Naive thymus-derived CD8-positive, alpha-beta T cell (primary cell): ENCODE measurements around the gene MYH1. TPM values are rescaled to one million over a fixed set of nuclear protein-coding genes. Genes with fewer than 3 reads are reported as not detected.

Experiments used
- ATAC-seq, 2 donors: fragments of 150-1000 bp; cut with Tn5 transposase in 1 of 2; sonication (Bioruptor Pico), chemical (Tn5 transposase) in 1 of 2; 1 replicate in 1 of 2; 2 replicates in 1 of 2; pipeline ENCODE4 v1.10.0; 2021; ENCODE audit warnings: mild to moderate bottlenecking in 2 of 2, moderate library complexity in 2 of 2
- POLR2A ChIA-PET: fragments of 350-600 bp; sonication (Branson Sonifier 250); formaldehyde crosslinking; loops from one replicate; lab custom pipeline; 2021; ENCODE audit warnings: antibody characterized with exemption; lab: Charles Lee
- DNase-seq, 10 donors: peaks; one replicate each; pipeline versions ENCODE4 v3.0.0 to v3.0.0-alpha.2; 2020 to 2022
- H3K27ac Mint-ChIP-seq, 10 donors: one replicate each; pipeline ENCODE4 v1.8.0; 2020 to 2022; ENCODE audit warnings: mild to moderate bottlenecking in 10 of 10, mixed read lengths in 10 of 10, moderate library complexity in 4 of 10, inconsistent platforms in 1 of 10
- H3K27me3 Mint-ChIP-seq, 5 donors: one replicate each; pipeline ENCODE4 v1.8.0; 2021 to 2022; ENCODE audit warnings: mixed read lengths in 5 of 5
- H3K36me3 Mint-ChIP-seq, 3 donors: one replicate each; pipeline ENCODE4 v1.8.0; 2020 to 2022; ENCODE audit warnings: mixed read lengths in 3 of 3, mild to moderate bottlenecking in 2 of 3, inconsistent platforms in 1 of 3
- H3K4me1 Mint-ChIP-seq, 4 donors: one replicate each; pipeline ENCODE4 v1.8.0; 2021 to 2022; ENCODE audit warnings: mixed read lengths in 4 of 4
- H3K4me3 Mint-ChIP-seq, 10 donors: one replicate each; pipeline ENCODE4 v1.8.0; 2020 to 2022; ENCODE audit warnings: mild to moderate bottlenecking in 10 of 10, mixed read lengths in 10 of 10, moderate library complexity in 6 of 10, inconsistent platforms in 1 of 10
- H3K9me3 Mint-ChIP-seq, 9 donors: one replicate each; pipeline ENCODE4 v1.8.0; 2020 to 2022; ENCODE audit warnings: mixed read lengths in 9 of 9, mild to moderate bottlenecking in 3 of 9, inconsistent platforms in 1 of 9, moderate library complexity in 1 of 9
- polyA plus RNA-seq, 3 donors: library from polyadenylated mRNA; unstranded; fragments of 300-500 nt; fragmentation: Illumina TruSeq; gene quantifications; one replicate each; pipeline ENCODE4 v1.2.3, GENCODE V29; 2021
- total RNA-seq, 8 experiments: library from RNA in 2 of 8; stranded (reverse) in 2 of 8; gene quantifications; one replicate each; pipeline ENCODE4 v1.2.3 and lab custom pipeline; 2021 to 2026

The MYH1 gene
- total and polyA plus RNA-seq, 5 experiments from 2014 or later = not detected

GRCh38 chr17:10469459-10469858 is 48.9 kb downstream of the MYH1 start, which contains the start of gene MYH4:
Gene MYH4 (minus strand): TSS chr17:10469559. CDS start chr17:10466745, 2,814 bp downstream.
- H3K4me3 Mint-ChIP-seq = no peak within 1 kb of the TSS

GRCh38 chr17:10463402-10463801 is 54.9 kb downstream of the MYH1 start:
- DNase-seq = no peak
- Mint-ChIP-seq H3K27me3 (peaks cover 8 to 22% (median 14%) of the 10 kb centered on the region in 5 donors), H3K27ac (no peak overlapping the region), H3K9me3 (peaks cover 0 to 7% (median 0%) of the 10 kb centered on the region in 9 donors), H3K4me1 (peaks cover 0 to 2% (median 0%) of the 10 kb centered on the region in 4 donors), H3K4me3 (no peak overlapping the region), H3K36me3 (peaks cover 0 to 1% (median 0%) of the 10 kb centered on the region in 3 donors)
- ATAC-seq = no peak
- POLR2A ChIA-PET = no interaction called here

More at GRCh38 chr17:10469459-10469858, 48.9 kb downstream of the MYH1 start, which contains the start of gene MYH4:
- POLR2A ChIA-PET = no interaction called here
- Mint-ChIP-seq H3K27me3 (peaks cover 0 to 11% (median 4%) of the 10 kb centered on the region in 5 donors), H3K36me3 (no peaks in the 10 kb centered on the region), H3K9me3 (peaks cover 0 to 4% (median 0%) of the 10 kb centered on the region in 9 donors), H3K4me1 (no peaks in the 10 kb centered on the region), H3K27ac (no peak within 1 kb of the TSS)
- DNase-seq (no peak), ATAC-seq (no peak)

GRCh38 chr17:10460062-10460461 is 58.3 kb downstream of the MYH1 start:
- no peak overlapping the region for H3K4me3 Mint-ChIP-seq
- H3K9me3 Mint-ChIP-seq = peaks cover 0 to 7% (median 0%) of the 10 kb centered on the region in 9 donors
- peaks cover 0 to 1% (median 0%) of the 10 kb centered on the region in 3 donors for H3K36me3 Mint-ChIP-seq
- H3K4me1 Mint-ChIP-seq = peaks cover 0 to 2% (median 0%) of the 10 kb centered on the region in 4 donors
- H3K27me3 Mint-ChIP-seq = peaks cover 4 to 22% (median 14%) of the 10 kb centered on the region in 5 donors
- no peak overlapping the region for H3K27ac Mint-ChIP-seq
- DNase-seq (no peak), ATAC-seq (no peak)
- POLR2A ChIA-PET = no interaction called here

GRCh38 chr17:10458701-10459100 is 59.6 kb downstream of the MYH1 start:
- Mint-ChIP-seq H3K27me3 (peaks cover 4 to 22% (median 11%) of the 10 kb centered on the region in 5 donors), H3K4me3 (no peak overlapping the region), H3K27ac (no peak overlapping the region), H3K4me1 (peaks cover 0 to 2% (median 0%) of the 10 kb centered on the region in 4 donors), H3K9me3 (no peaks in the 10 kb centered on the region), H3K36me3 (no peaks in the 10 kb centered on the region)
- no peak for ATAC-seq
- no peak for DNase-seq
- POLR2A ChIA-PET = no interaction called here

- H3K36me3 Mint-ChIP-seq = no peaks in the 10 kb centered on the region
- no peak overlapping the region for H3K27ac Mint-ChIP-seq
- DNase-seq (no peak), ATAC-seq (no peak)
- no peak overlapping the region for H3K4me3 Mint-ChIP-seq
- H3K9me3 Mint-ChIP-seq = no peaks in the 10 kb centered on the region
- POLR2A ChIA-PET = no interaction called here
- H3K4me1 Mint-ChIP-seq = peaks cover 0 to 2% (median 0%) of the 10 kb centered on the region in 4 donors
- H3K27me3 Mint-ChIP-seq = peaks cover 5 to 24% (median 14%) of the 10 kb centered on the region in 5 donors
Observed at GRCh38 chr17:10457952-10458351, 60.4 kb downstream of the MYH1 start.

GRCh38 chr17:10447026-10447931 is 71.1 kb downstream of the MYH1 start:
- H3K4me3 Mint-ChIP-seq = no peak overlapping the region
- POLR2A ChIA-PET = no interaction called here
- H3K27me3 Mint-ChIP-seq = peaks cover 12 to 40% (median 17%) of the 10 kb centered on the region in 5 donors
- peaks cover 0 to 8% (median 0%) of the 10 kb centered on the region in 9 donors for H3K9me3 Mint-ChIP-seq
- no peaks in the 10 kb centered on the region for H3K4me1 Mint-ChIP-seq
- ATAC-seq = no peak
- DNase-seq = no peak
- H3K36me3 Mint-ChIP-seq = no peaks in the 10 kb centered on the region
- no peak overlapping the region for H3K27ac Mint-ChIP-seq

Other genes starting within 250 kb of the MYH1 start
- not detected for gene MYH13, start 145.5 kb downstream of the MYH1 start, total RNA-seq
- gene MYH13, start 145.5 kb downstream of the MYH1 start, polyA plus RNA-seq = not detected
- gene MYH8, start 96.6 kb downstream of the MYH1 start, total RNA-seq = not detected
- not detected for gene MYH8, start 96.6 kb downstream of the MYH1 start, polyA plus RNA-seq
- gene MYH4, start 49.0 kb downstream of the MYH1 start, total RNA-seq = not detected
- not detected for gene MYH4, start 49.0 kb downstream of the MYH1 start, polyA plus RNA-seq
- not detected for gene MYH2, start 31.1 kb upstream of the MYH1 start, total RNA-seq
- not detected for gene MYH2, start 31.1 kb upstream of the MYH1 start, polyA plus RNA-seq
- 10 to 100 TPM; 15.4 to 16.0 TPM for gene MYH3, start 138.8 kb upstream of the MYH1 start, total RNA-seq
- 1 to 10 TPM in 1 of 3 donors, under 1 TPM in 2; 0.39 to 1.1 (median 0.60) TPM for gene MYH3, start 138.8 kb upstream of the MYH1 start, polyA plus RNA-seq
- 10 to 100 TPM; 31.7 to 38.7 TPM for gene SCO1, start 179.0 kb upstream of the MYH1 start, total RNA-seq
- 10 to 100 TPM; 15.7 to 17.5 (median 15.9) TPM for gene SCO1, start 179.0 kb upstream of the MYH1 start, polyA plus RNA-seq
- 10 to 100 TPM; 76.7 to 80.2 TPM for gene ADPRM, start 179.1 kb upstream of the MYH1 start, total RNA-seq
- gene ADPRM, start 179.1 kb upstream of the MYH1 start, polyA plus RNA-seq = 10 to 100 TPM; 69.4 to 91.5 (median 74.2) TPM
- 10 to 100 TPM in 1 of 2 experiments, 1 to 10 TPM in 1; 8.9 to 13.8 TPM for gene TMEM220, start 211.5 kb upstream of the MYH1 start, total RNA-seq
- gene TMEM220, start 211.5 kb upstream of the MYH1 start, polyA plus RNA-seq = 10 to 100 TPM in 2 of 3 donors, 1 to 10 TPM in 1; 8.8 to 19.0 (median 11.5) TPM